HG03039 (cell line): ENCODE data around the gene RBM20.
"Not testable (repeated sequence)": the region's sequence is repeated elsewhere in the genome, so short reads cannot be mapped to it uniquely, and the experiment has no call there.

ENCODE experiments used
- ATAC-seq: cut with Tn5 transposase; IDR thresholded peaks from one replicate; pipeline ENCODE4 v1.9.1; 2021; ENCODE audit warnings: mild to moderate bottlenecking, moderate library complexity; ENCODE audit not compliant: unreplicated experiment

Gene RBM20

GRCh38 chr10:110700947-110701616 lies 56.9 kb downstream of the RBM20 start:
- no peak for ATAC-seq

GRCh38 chr10:110701617-110701971 lies 57.5 kb downstream of the RBM20 start:
- no peak for ATAC-seq

- no peak for ATAC-seq
Measured at GRCh38 chr10:110704070-110704469, 59.9 kb downstream of the RBM20 start.

GRCh38 chr10:110704906-110705476 lies 60.9 kb downstream of the RBM20 start:
- ATAC-seq = no peak

GRCh38 chr10:110705596-110705995 lies 61.5 kb downstream of the RBM20 start:
- not testable (repeated sequence) for ATAC-seq

GRCh38 chr10:110706690-110707098 lies 62.6 kb downstream of the RBM20 start:
- ATAC-seq = no peak

- no peak for ATAC-seq
Measured at GRCh38 chr10:110708776-110709443, 64.8 kb downstream of the RBM20 start.

- no peak for ATAC-seq
Measured at GRCh38 chr10:110709444-110709828, 65.3 kb downstream of the RBM20 start.

GRCh38 chr10:110709964-110710587 lies 65.9 kb downstream of the RBM20 start:
- no peak for ATAC-seq

- no peak for ATAC-seq
Measured at GRCh38 chr10:110710621-110711020, 66.5 kb downstream of the RBM20 start.

- ATAC-seq = no peak
Measured at GRCh38 chr10:110711382-110711781, 67.2 kb downstream of the RBM20 start.

GRCh38 chr10:110714356-110714755 lies 70.2 kb downstream of the RBM20 start:
- no peak for ATAC-seq

GRCh38 chr10:110717781-110718589 lies 73.8 kb downstream of the RBM20 start:
- ATAC-seq = no peak

GRCh38 chr10:110721406-110722038 lies 77.4 kb downstream of the RBM20 start:
- ATAC-seq = no peak

GRCh38 chr10:110723224-110723891 lies 79.2 kb downstream of the RBM20 start:
- no peak for ATAC-seq

- no peak for ATAC-seq
Measured at GRCh38 chr10:110724116-110724921, 80.2 kb downstream of the RBM20 start.

- ATAC-seq = no peak
Measured at GRCh38 chr10:110724937-110725336, 80.8 kb downstream of the RBM20 start.

GRCh38 chr10:110725801-110726630 lies 81.9 kb downstream of the RBM20 start:
- no peak for ATAC-seq
